Heart left ventricle (tissue), 16 donors: ENCODE measurements around the gene ZNF839. TPM values are rescaled to one million over a fixed set of nuclear protein-coding genes. Genes with fewer than 3 reads are reported as not detected.
"Not testable (repeated sequence)": the region's sequence is repeated elsewhere in the genome, so short reads cannot be mapped to it uniquely, and the experiment has no call there.

Experiments
- ATAC-seq, 4 donors: fragments of 200-7000 bp; cut with Tn5 transposase; one replicate each; pipeline ENCODE4 v1.9.1; 2020 to 2022; ENCODE audit warnings: moderate library complexity in 4 of 4, mild to moderate bottlenecking in 3 of 4, moderate number of reproducible peaks in 1 of 4
- DNase-seq, 5 donors: peaks; one replicate each; pipeline ENCODE4 v3.0.0-alpha.2; 2020
- H3K27ac ChIP-seq, 12 donors: fragments of 200-600 bp; sonication (generic) in 4 of 12; one replicate each; pipeline versions ENCODE4 v1.5.0 to v1.8.0; 2016 to 2022; ENCODE audit warnings: mild to moderate bottlenecking in 2 of 12
- H3K27me3 ChIP-seq, 9 donors: fragments of 200-600 bp; sonication (generic) in 2 of 9; one replicate each; pipeline versions ENCODE4 v1.5.1 to v1.8.0; 2016 to 2022; ENCODE audit warnings: mild to moderate bottlenecking in 3 of 9
- H3K36me3 ChIP-seq, 9 donors: fragments of 200-600 bp; sonication (generic) in 2 of 9; one replicate each; pipeline versions ENCODE4 v1.5.0 to v1.8.0; 2018 to 2022; ENCODE audit warnings: mild to moderate bottlenecking in 2 of 9
- H3K4me1 ChIP-seq, 12 donors: fragments of 200-600 bp; sonication (generic) in 4 of 12; one replicate each; pipeline versions ENCODE4 v1.5.0 to v1.8.0; 2016 to 2022; ENCODE audit warnings: mild to moderate bottlenecking in 3 of 12
- H3K4me3 ChIP-seq, 12 donors: fragments of 200-600 bp; sonication (generic) in 4 of 12; one replicate each; pipeline versions ENCODE4 v1.5.0 to v1.8.0; 2017 to 2022; ENCODE audit warnings: mild to moderate bottlenecking in 9 of 12, moderate library complexity in 4 of 12
- H3K9me3 ChIP-seq, 12 donors: fragments of 200-600 bp; sonication (generic) in 4 of 12; one replicate each; pipeline versions ENCODE4 v1.5.0 to v1.8.0; 2016 to 2022; ENCODE audit warnings: mild to moderate bottlenecking in 1 of 12
- CTCF ChIP-seq, 12 donors: fragments of 200-600 bp; sonication (generic) in 4 of 12; IDR thresholded peaks; one replicate each; pipeline versions ENCODE4 v1.5.0 to v1.8.0; 2018 to 2022; ENCODE audit warnings: antibody characterized with exemption in 12 of 12, mild to moderate bottlenecking in 5 of 12
- POLR2A ChIP-seq, 2 donors: fragments of 450-650 bp; IDR thresholded peaks; one replicate each; pipeline ENCODE4 v1.6.1; 2017; ENCODE audit warnings: antibody characterized with exemption in 2 of 2, mild to moderate bottlenecking in 2 of 2, moderate library complexity in 2 of 2
- WGBS, 4 donors: extraction: QIAGEN DNeasy Blood & Tissue Kit in 2 of 4; methylation state at CpG; one replicate each; pipeline versions ENCODE4 v1.1.5 to v1.1.7; 2013 to 2018; 5-methylcytosine and 5-hydroxymethylcytosine counted together
- intact Hi-C, 10 donors: fragments of 100-400 bp; cut with DNase I; formaldehyde crosslinking; loops; one replicate each; pipeline versions ENCODE4 v1.11.1 to v1.14.2; 2022
- polyA plus RNA-seq, 2 donors: library from polyadenylated mRNA; stranded (reverse); fragments of 200-250 nt; gene quantifications; one replicate each; pipeline ENCODE4 v1.2.3, GENCODE V29; 2013
- total RNA-seq, 9 donors: library from RNA; depleted of rRNA in 2 of 9; stranded (reverse); fragments of >200 nt in 2 of 9; fragmentation: NEBNext Ultra II Directional in 3 of 9; extraction: Animal tissue kit (Norgen Biotek cat#: 25700) in 3 of 9; gene quantifications; one replicate each; pipeline versions ENCODE4 v1.1.0 to v1.2.4, GENCODE V29; 2016 to 2023
- donor health status: ischemic (EF 13 %, LVEDD 7.1; RV severe dilation, severe dysfunction).
- donor health status: healthy with polysubstance abuse.
- donor health status: DM: no; HTN: yes; CAD: no.
- donor health status: DM: no; HTN: no; CAD: no.
- donor health status: ischemic (EF 25% LVEDD 6.9; RV normal size, moderate dysfunction).
- donor health status: ischemic (EF 25% LVEDD 5.7; RV mildly dilated, moderate dysfunction).
- donor health status: healthy.
- donor health status: DM: yes; HTN: yes; CAD: no.
- donor health status: ischemic (EF 35%, LVEDD 5.7; RV mildly dilated, moderate dysfunction).
- donor health status: nonischemic (EF 11% LVEDD 7.7; RV severe dilation, severe dysfunction).
- donor health status: DM: yes; HTN: yes; CAD: no.
- donor health status: PGD.
- donor health status: ischemic (EF 29% LVEDD 5.4; RV normal size, mild dysfunction).
- donor health status: nonischemic (EF 23%, LVEDD 6.1; RV moderate dilation, normal function).

Gene ZNF839
- total and polyA plus RNA-seq, 11 donors, result 4.3 to 12.3 (median 8.7) TPM

DNA sequence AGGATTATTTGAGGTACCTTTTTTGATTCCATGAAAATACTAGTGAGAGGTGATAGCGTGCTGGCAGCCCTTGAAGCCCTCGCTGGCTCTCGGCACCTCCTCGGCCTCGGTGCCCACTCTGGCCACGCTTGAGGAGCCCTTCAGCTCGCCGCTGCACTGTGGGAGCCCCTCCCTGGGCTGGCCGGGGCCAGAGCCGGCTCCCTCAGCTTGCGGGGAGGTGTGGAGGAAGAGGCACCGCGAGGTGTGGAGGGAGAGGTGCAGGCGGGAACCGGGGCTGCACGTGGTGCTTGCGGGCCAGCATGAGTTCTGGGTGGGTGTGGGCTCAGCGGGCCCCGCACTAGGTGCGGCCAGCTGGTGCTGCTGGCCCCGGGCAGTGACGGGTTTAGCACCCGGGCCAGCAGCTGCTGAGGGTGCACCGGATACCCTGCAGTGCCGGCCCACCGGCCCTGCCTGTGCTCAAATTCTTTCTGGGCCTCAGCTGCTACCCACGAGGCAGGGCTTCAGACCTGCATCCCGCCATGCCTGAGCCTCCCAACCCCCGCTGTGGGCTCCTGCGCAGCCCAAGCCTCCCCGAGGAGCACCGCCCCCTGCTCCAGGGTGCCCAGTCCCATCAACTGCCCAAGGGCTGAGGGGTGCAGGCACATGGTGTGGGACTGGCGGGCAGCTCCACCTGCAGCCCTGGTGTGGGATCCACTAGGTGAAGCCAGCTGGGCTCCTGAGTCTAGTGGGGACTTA is 21.9 kb upstream of the ZNF839 start:
- Histone ChIP-seq H3K4me1 (peaks cover 0 to 17% (median 6%) of the 10 kb centered on the region in 12 donors), H3K4me3 (no peak overlapping the region), H3K27ac (no peak overlapping the region), H3K36me3 (no peaks in the 10 kb centered on the region), H3K9me3 (no peaks in the 10 kb centered on the region), H3K27me3 (no peaks in the 10 kb centered on the region)
- intact Hi-C loops, result no loop called here
- TF ChIP-seq POLR2A (IDR thresholded peaks at IDR 0.05), result no peak
- TF ChIP-seq CTCF (IDR thresholded peaks at IDR 0.05), result no peak
- ATAC-seq (peak in 1 of 4 donors; percentile 24), DNase-seq (no peak)
- 94 to 97% (median 96%) methylated on average over 25 to 33 of the region's 33 CpGs for WGBS, 4 donors

- WGBS, 4 donors, result 87 to 95% (median 91%) methylated on average over 12 of the region's 12 CpGs
Measured at GRCh38 chr14:102298303-102299070, 21.1 kb upstream of the ZNF839 start.

DNA sequence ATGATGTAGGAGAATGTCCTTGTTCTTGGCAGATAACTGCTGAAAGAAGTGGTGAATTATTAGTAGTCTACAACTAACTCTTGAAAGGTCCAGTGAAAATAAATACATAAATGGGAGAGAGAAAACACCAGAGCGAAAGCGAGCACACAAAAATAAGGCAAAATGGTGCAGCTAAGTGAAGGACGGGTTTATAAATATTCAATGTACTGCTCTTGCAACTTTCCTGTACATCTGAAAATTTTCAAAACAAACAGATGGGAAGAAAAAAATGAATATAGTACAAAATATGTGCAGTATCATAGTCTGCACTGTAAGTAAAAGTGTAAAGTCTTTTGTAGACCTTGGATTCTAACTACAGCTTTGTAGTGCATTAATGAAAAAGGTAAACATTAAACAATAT is 15.9 kb upstream of the ZNF839 start:
- peaks cover 0 to 15% (median 6%) of the 10 kb centered on the region in 12 donors for H3K4me1 ChIP-seq
- no peak for ATAC-seq
- TF ChIP-seq POLR2A (IDR thresholded peaks at IDR 0.05) (no peak), CTCF (IDR thresholded peaks at IDR 0.05) (no peak)
- 93 to 96% (median 94%) methylated on average over 3 of the region's 3 CpGs for WGBS, 4 donors
- intact Hi-C loops, result no loop called here
- H3K4me3 ChIP-seq, result peak overlapping the region in 3 of 12 donors; percentile 6 to 74 (median 70)
- H3K36me3 ChIP-seq, result no peaks in the 10 kb centered on the region
- DNase-seq, result no peak
- H3K9me3 ChIP-seq, result no peaks in the 10 kb centered on the region
- H3K27me3 ChIP-seq, result no peaks in the 10 kb centered on the region
- H3K27ac ChIP-seq, result no peak overlapping the region

More at GRCh38 chr14:102298303-102299070, 21.1 kb upstream of the ZNF839 start:
- H3K9me3 ChIP-seq, H3K27ac ChIP-seq, intact Hi-C loops, H3K4me3 ChIP-seq, H3K36me3 ChIP-seq, DNase-seq, ATAC-seq, H3K27me3 ChIP-seq: not testable (repeated sequence)
- peaks cover 0 to 17% (median 6%) of the 10 kb centered on the region in 12 donors for H3K4me1 ChIP-seq

DNA sequence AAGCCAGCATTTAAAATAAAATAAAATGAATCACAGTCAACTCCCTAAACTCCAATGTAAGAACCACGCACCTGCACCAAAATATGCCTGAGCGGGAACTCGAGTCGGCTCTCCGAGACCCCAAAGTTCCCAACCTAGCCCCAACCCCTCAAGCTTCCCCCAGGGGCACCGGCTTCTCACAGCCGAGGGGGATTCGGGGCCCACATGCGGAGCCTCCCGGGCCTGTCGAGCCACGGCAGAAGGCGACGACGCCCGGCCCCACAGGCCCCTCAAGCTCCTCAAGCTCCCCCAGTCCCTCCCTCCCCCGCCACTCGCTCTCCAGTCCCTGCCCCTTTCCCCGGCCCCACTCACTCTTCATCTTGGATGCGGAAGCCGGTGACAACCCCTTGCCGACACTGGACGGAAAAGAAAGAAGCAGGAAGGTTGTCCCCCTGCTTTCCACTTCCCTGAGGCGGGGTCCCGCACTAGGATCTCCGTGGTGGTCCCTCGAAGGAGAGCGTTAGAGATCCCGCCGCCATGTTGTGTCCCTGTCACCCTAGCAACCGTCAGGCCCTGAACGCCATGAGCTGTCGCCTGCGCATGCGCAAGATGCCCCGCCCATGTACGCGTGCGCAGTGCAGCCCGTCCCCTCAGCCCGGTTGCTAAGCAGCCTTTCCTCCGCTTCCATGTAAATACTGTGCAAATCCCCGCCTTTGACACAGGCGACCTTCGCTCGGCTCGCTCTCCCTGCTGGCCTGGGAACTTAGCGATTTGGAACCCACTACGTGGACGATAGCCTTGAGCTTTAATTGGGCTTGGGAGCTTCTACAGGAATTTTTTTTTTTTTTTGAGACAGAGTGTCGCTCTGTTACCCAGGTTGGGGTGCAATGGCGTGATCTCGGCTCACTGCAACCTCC is 14.7 kb upstream of the ZNF839 start, which contains the start of gene MOK:
TSS of gene MOK (minus strand) at position 554 of the 896 bp plus-strand sequence. CDS start at position 358, 196 bp downstream.
- no peaks in the 10 kb centered on the region for H3K27me3 ChIP-seq
- H3K36me3 ChIP-seq, result no peaks in the 10 kb centered on the region
- H3K4me3 ChIP-seq, result peak within 1 kb of the TSS; percentile 66 to 79 (median 73)
- TF ChIP-seq CTCF (IDR thresholded peaks at IDR 0.05), result peak in 1 of 12 donors; percentile 16
- peak in 1 of 2 donors; percentile 31 for TF ChIP-seq POLR2A (IDR thresholded peaks at IDR 0.05)
- intact Hi-C loops, result no loop called here
- no peaks in the 10 kb centered on the region for H3K9me3 ChIP-seq
- H3K27ac ChIP-seq, result peak within 1 kb of the TSS; percentile 34 to 88 (median 76)
- ATAC-seq (peak; percentile 98 to 99 (median 99)), DNase-seq (peak; percentile 96 to 98 (median 97))
- peaks cover 0 to 15% (median 6%) of the 10 kb centered on the region in 12 donors for H3K4me1 ChIP-seq
- WGBS, 4 donors, result 1 to 3% (median 2%) methylated on average over 43 to 53 of the region's 53 CpGs
